MCF 10A (cell line): ENCODE data around the gene TNFSF11. TPM values are rescaled to one million over a fixed set of nuclear protein-coding genes. Genes with fewer than 3 reads are reported as not detected.

Experiments used
- BruUV-seq: library from RNA; stranded (reverse); fragments of 400-500 nt; replicated peaks from 2 replicates; lab custom pipeline; 2021; lab: Mats Ljungman, UMichigan
- CTCF ChIA-PET: fragments of 300-600 bp; sonication (Branson Sonifier 250); formaldehyde crosslinking; extraction: SDS; loops from one replicate; lab custom pipeline; 2021; ENCODE audit warnings: antibody characterized with exemption, inconsistent platforms; lab: Yijun Ruan, JAX
- POLR2A ChIA-PET: fragments of 300-600, 350-650 bp; sonication (Branson Sonifier 250); formaldehyde crosslinking; extraction: SDS; loops from one replicate; lab custom pipeline; 2020; ENCODE audit warnings: antibody characterized with exemption, inconsistent platforms; lab: Yijun Ruan, JAX
- DNase-seq: peaks from one replicate; pipeline ENCODE4 v3.0.0-alpha.2; 2018; ENCODE audit not compliant: unreplicated experiment
- H3K27ac Mint-ChIP-seq: one replicate; pipeline ENCODE4 v1.8.0; 2022; ENCODE audit warnings: mild to moderate bottlenecking, low read depth, mixed read lengths; ENCODE audit not compliant: unreplicated experiment
- H3K27me3 Mint-ChIP-seq: one replicate; pipeline ENCODE4 v1.8.0; 2022; ENCODE audit warnings: mixed read lengths; ENCODE audit not compliant: insufficient read depth, unreplicated experiment
- H3K36me3 Mint-ChIP-seq: one replicate; pipeline ENCODE4 v1.8.0; 2022; ENCODE audit warnings: mild to moderate bottlenecking, moderate library complexity, mixed read lengths; ENCODE audit not compliant: insufficient read depth, unreplicated experiment
- H3K4me1 Mint-ChIP-seq: one replicate; pipeline ENCODE4 v1.8.0; 2022; ENCODE audit warnings: mixed read lengths; ENCODE audit not compliant: insufficient read depth, unreplicated experiment
- H3K4me3 Mint-ChIP-seq: one replicate; pipeline ENCODE4 v1.8.0; 2022; ENCODE audit warnings: mild to moderate bottlenecking, moderate library complexity, mixed read lengths; ENCODE audit not compliant: unreplicated experiment
- H3K9me3 Mint-ChIP-seq: one replicate; pipeline ENCODE4 v1.8.0; 2022; ENCODE audit warnings: mixed read lengths; ENCODE audit not compliant: unreplicated experiment
- CTCF ChIP-seq: fragments of 200-600 bp; IDR thresholded peaks from one replicate; pipeline ENCODE4 v1.8.0; 2022; ENCODE audit warnings: antibody characterized with exemption, mild to moderate bottlenecking; ENCODE audit not compliant: unreplicated experiment
- intact Hi-C: fragments of 100-400 bp; cut with micrococcal nuclease; formaldehyde crosslinking; loops from 2 replicates; pipeline ENCODE4 v1.14.1; 2022
- total RNA-seq: library from RNA; stranded (reverse); gene quantifications from 2 replicates; pipeline ENCODE4 v1.2.3, GENCODE V29; 2022

The TNFSF11 gene
- total RNA-seq, 1 experiment from 2014 or later, result not detected

- H3K36me3 Mint-ChIP-seq, result no peaks in the 10 kb centered on the region
- CTCF ChIA-PET, result no interaction called here
- H3K9me3 Mint-ChIP-seq, result no peaks in the 10 kb centered on the region
- peaks cover 6% of the 10 kb centered on the region for H3K4me1 Mint-ChIP-seq
- H3K4me3 Mint-ChIP-seq, result no peak overlapping the region
- TF ChIP-seq CTCF, result no peak
- intact Hi-C loops, result no loop called here
- no peak overlapping the region for H3K27ac Mint-ChIP-seq
- H3K27me3 Mint-ChIP-seq, result no peaks in the 10 kb centered on the region
- DNase-seq, result no peak
- BruUV-seq, result no TSS peak
- POLR2A ChIA-PET, result no interaction called here
These were observed 28.1 kb upstream of the TNFSF11 start for GRCh38 chr13:42545842-42546241.

- no peak for TF ChIP-seq CTCF
- no peak for DNase-seq
- intact Hi-C loops, result no loop called here
- Mint-ChIP-seq H3K4me1 (peaks cover 6% of the 10 kb centered on the region), H3K27ac (no peak overlapping the region), H3K27me3 (no peaks in the 10 kb centered on the region), H3K36me3 (no peaks in the 10 kb centered on the region), H3K4me3 (no peak overlapping the region), H3K9me3 (no peaks in the 10 kb centered on the region)
- ChIA-PET POLR2A (interaction anchor here (0.5 kb wide), 1 partner anchor 38 kb away, joined by 4 read pairs; no protein-coding TSS in a partner anchor), CTCF (no interaction called here)
- no TSS peak for BruUV-seq
These were observed 26.3 kb upstream of the TNFSF11 start for GRCh38 chr13:42547612-42548011.

GRCh38 chr13:42548731-42549551, 25.0 kb upstream of the TNFSF11 start:
- intact Hi-C loops, result no loop called here
- POLR2A ChIA-PET, result no interaction called here
- no peak overlapping the region for H3K27ac Mint-ChIP-seq
- no TSS peak for BruUV-seq
- H3K27me3 Mint-ChIP-seq, result no peaks in the 10 kb centered on the region
- H3K36me3 Mint-ChIP-seq, result no peaks in the 10 kb centered on the region
- DNase-seq, result no peak
- H3K4me3 Mint-ChIP-seq, result no peak overlapping the region
- peaks cover 15% of the 10 kb centered on the region for H3K4me1 Mint-ChIP-seq
- H3K9me3 Mint-ChIP-seq, result no peaks in the 10 kb centered on the region
- CTCF ChIA-PET, result no interaction called here
- TF ChIP-seq CTCF, result no peak

- POLR2A ChIA-PET, result no interaction called here
- Mint-ChIP-seq H3K4me3 (no peak overlapping the region), H3K36me3 (no peaks in the 10 kb centered on the region), H3K27ac (no peak overlapping the region), H3K4me1 (peaks cover 11% of the 10 kb centered on the region), H3K27me3 (no peaks in the 10 kb centered on the region), H3K9me3 (no peaks in the 10 kb centered on the region)
- no peak for DNase-seq
- TF ChIP-seq CTCF, result no peak
- CTCF ChIA-PET, result no interaction called here
- intact Hi-C loops, result no loop called here
- no TSS peak for BruUV-seq
These were observed 24.4 kb upstream of the TNFSF11 start for GRCh38 chr13:42549552-42549936.
